ENCODE data around the gene TMPRSS9. TPM values are rescaled to one million over a fixed set of nuclear protein-coding genes. Genes with fewer than 3 reads are reported as not detected.

TMPRSS9 gene
- total and polyA plus RNA-seq, 8 donors, result 1.1 TPM; not detected in 7

DNA sequence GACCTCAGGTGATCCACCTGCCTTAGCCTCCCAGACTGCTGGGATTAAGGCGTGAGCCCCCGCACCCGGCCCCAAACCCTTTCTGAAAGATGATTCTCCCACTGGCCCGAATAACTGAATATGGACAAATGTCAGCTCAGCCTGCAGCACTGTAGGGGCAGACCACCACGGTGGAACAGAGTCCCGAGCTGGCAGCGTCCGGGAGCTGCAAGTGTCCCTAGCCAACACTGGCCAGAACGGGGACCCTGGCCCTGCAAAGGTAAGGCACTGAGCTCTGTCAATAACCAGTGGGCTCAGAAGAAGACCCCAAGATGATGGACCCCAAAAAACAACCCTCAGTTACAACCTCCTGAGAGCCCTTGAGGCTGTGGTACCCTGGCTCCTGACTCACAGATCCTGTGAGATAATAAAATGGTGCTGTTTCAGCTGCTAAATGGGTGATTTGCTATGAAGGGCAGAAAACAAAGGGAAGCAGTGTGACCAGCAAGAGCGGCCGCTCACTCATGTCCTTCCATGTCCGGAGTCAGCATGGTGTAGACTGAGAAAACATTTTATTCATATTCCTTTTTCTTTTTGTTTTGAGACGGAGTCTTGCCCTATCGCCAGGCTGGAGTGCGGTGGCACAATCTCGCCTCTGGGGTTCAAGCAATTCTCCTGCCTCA lies 33.2 kb upstream of the TMPRSS9 start:
- Histone ChIP-seq H3K4me3 (peak overlapping the region in 2 of 4 donors; percentile 92 to 94), H3K36me3 (peaks cover 7 to 47% (median 42%) of the 10 kb centered on the region in 4 donors), H3K4me1 (peaks cover 36 to 61% (median 49%) of the 10 kb centered on the region in 4 donors), H3K27me3 (no peaks in the 10 kb centered on the region), H3K27ac (peak overlapping the region in 2 of 5 donors; percentile 88 to 92), H3K9me3 (no peaks in the 10 kb centered on the region)
- TF ChIP-seq POLR2AphosphoS5 (IDR thresholded peaks at IDR 0.05) (no peak), POLR2A (IDR thresholded peaks at IDR 0.05) (no peak), EP300 (IDR thresholded peaks at IDR 0.05) (no peak)
- TF ChIP-seq, protein P1, sequence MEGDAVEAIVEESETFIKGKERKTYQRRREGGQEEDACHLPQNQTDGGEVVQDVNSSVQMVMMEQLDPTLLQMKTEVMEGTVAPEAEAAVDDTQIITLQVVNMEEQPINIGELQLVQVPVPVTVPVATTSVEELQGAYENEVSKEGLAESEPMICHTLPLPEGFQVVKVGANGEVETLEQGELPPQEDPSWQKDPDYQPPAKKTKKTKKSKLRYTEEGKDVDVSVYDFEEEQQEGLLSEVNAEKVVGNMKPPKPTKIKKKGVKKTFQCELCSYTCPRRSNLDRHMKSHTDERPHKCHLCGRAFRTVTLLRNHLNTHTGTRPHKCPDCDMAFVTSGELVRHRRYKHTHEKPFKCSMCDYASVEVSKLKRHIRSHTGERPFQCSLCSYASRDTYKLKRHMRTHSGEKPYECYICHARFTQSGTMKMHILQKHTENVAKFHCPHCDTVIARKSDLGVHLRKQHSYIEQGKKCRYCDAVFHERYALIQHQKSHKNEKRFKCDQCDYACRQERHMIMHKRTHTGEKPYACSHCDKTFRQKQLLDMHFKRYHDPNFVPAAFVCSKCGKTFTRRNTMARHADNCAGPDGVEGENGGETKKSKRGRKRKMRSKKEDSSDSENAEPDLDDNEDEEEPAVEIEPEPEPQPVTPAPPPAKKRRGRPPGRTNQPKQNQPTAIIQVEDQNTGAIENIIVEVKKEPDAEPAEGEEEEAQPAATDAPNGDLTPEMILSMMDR (IDR thresholded peaks at IDR 0.05), result no peak
- intact Hi-C loops (cut with DNase I; ENCODE audit: low total_unique reads), result loop anchor here (10.0 kb wide), 1 partner anchor 92 kb away; the partner anchor contains the start of genes PLEKHJ1 and SF3A2
- 86 to 91% (median 87%) methylated on average over 16 of the region's 16 CpGs for WGBS, 5 donors
- DNase-seq, result no peak

DNA sequence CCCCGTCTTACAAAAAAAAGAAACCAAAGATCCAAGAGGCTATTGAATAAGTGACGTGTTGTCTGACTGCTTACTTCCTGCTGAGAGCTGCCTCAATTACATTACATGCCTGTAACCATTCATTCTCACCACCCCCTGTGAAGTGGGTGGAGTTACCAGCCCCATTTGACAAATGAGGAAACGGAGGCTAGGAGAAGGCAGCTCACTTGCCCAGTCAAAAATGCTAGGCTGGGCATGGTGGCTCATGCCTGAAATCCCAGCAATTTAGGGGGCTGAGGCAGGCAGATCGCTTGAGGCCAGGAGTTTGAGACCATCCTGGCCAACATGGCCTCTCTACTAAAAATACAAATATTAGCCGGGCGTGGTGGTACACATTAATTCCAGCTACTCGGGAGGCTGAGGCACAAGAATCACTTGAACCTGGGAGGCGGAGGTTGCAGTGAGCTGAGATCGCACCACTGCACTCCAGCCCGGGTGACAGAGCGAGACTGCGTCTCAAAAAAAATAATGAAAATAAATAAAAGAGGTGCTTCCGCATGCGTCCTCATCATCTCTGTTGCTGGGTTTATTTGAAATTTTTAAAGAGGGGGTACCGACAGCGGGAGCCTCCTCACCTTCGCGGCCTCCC lies 32.2 kb upstream of the TMPRSS9 start:
- intact Hi-C loops (cut with DNase I; ENCODE audit: low total_unique reads), result loop anchor here (10.0 kb wide), 1 partner anchor 93 kb away; the partner anchor contains the start of genes PLEKHJ1 and SF3A2

DNA sequence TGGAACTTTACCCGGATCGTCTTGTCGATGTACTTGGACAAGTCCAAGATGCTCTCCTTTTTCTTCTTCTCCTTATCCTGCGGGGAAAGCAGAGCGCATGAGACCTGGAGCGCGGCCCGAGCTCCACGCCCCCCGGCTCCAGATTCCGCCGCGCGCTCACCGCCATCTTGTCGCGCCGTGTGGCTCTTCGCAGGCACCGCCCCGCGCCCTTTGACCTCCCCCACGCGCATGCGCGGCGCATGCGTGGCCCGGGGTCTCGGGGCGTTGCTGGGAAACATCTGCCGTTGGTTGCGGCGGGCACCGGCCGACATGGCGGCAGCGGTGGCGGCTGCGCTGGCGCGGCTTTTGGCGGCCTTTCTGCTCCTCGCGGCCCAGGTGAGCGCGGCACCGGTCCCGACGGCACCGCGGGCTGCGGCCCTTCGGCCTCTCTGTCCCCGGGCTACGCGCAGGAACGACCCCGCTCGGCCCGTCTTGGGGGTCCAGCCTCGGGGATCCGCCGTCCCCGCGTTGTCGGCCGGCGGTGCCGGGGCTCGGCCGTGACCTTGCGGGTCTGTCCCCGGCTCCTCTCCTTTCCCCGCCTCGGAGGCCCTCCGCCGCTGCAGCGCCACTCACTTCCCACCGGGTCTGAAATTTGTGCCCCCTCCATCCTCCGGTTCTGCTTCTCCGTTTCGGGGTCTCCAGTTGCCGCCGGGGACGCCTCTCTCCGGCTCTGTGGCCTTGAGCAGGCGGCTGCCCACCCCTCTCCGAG lies 31.5 kb upstream of the TMPRSS9 start, which contains the start of the genes LSM7 and SPPL2B:
Gene LSM7, minus strand, starts transcription at position 186 of the 748 bp plus-strand sequence. Its CDS starts 20 bp downstream, at position 166.
Gene SPPL2B, plus strand, starts transcription at position 284 of the 748 bp plus-strand sequence. Its CDS starts 26 bp downstream, at position 310.
- peak; percentile 87 to 97 (median 90) for TF ChIP-seq POLR2AphosphoS5 (IDR thresholded peaks at IDR 0.05)
- no peak for TF ChIP-seq POLR2A (IDR thresholded peaks at IDR 0.05)
- TF ChIP-seq, protein P1 (IDR thresholded peaks at IDR 0.05), result no peak
- TF ChIP-seq EP300 (IDR thresholded peaks at IDR 0.05), result no peak
- H3K36me3 ChIP-seq, result peaks cover 4 to 29% (median 24%) of the 10 kb centered on the region in 4 donors
- peak; percentile 93 to 98 for DNase-seq
- 0 to 1% (median 0%) methylated on average over 44 to 89 of the region's 89 CpGs for WGBS, 5 donors
- peak within 1 kb of the TSS; percentile 80 to 92 (median 86) for H3K27ac ChIP-seq
- H3K9me3 ChIP-seq, result no peaks in the 10 kb centered on the region
- intact Hi-C loops (cut with DNase I; ENCODE audit: low total_unique reads), result loop anchor here (10.0 kb wide), 1 partner anchor 94 kb away; the partner anchor contains the start of genes PLEKHJ1 and SF3A2
- peak within 1 kb of the TSS; percentile 88 to 98 (median 93) for H3K4me3 ChIP-seq
- no peaks in the 10 kb centered on the region for H3K27me3 ChIP-seq
- H3K4me1 ChIP-seq, result peaks cover 48 to 78% (median 66%) of the 10 kb centered on the region in 4 donors

More for the DNA sequence above, 32.2 kb upstream of the TMPRSS9 start:
- H3K36me3 ChIP-seq, result peaks cover 4 to 36% (median 31%) of the 10 kb centered on the region in 4 donors
- TF ChIP-seq, protein P1 (IDR thresholded peaks at IDR 0.05), result no peak
- TF ChIP-seq POLR2AphosphoS5 (IDR thresholded peaks at IDR 0.05), result peak in 2 of 3 donors; percentile 52 to 67
- no peaks in the 10 kb centered on the region for H3K27me3 ChIP-seq
- H3K4me3 ChIP-seq, result peak overlapping the region; percentile 88 to 98 (median 93)
- H3K9me3 ChIP-seq, result no peaks in the 10 kb centered on the region
- WGBS, 5 donors, result 0 to 1% (median 0%) methylated on average over 18 of the region's 18 CpGs
- peak; percentile 52 to 86 for DNase-seq
- peaks cover 44 to 71% (median 59%) of the 10 kb centered on the region in 4 donors for H3K4me1 ChIP-seq
- H3K27ac ChIP-seq, result peak overlapping the region; percentile 80 to 92 (median 86)

DNA sequence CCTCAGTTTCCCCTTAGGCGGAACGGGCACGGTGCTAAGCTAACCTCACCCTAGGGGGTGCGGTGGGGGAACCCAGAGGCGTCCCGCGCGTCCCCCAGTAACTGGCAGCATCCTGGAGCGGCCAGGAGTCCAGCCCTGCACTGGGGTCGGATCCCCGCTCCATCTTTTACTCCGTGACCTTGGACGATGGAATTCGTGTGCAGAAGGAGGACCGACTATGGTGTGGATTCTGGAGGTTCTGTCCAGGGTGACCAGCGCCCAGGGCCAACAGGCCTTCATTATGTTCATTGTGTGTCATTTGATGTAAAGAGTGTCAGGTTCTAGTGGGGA lies 31.0 kb upstream of the TMPRSS9 start:
- TF ChIP-seq POLR2AphosphoS5 (IDR thresholded peaks at IDR 0.05) (no peak), EP300 (IDR thresholded peaks at IDR 0.05) (no peak), POLR2A (IDR thresholded peaks at IDR 0.05) (no peak)
- TF ChIP-seq, protein P1 (IDR thresholded peaks at IDR 0.05), result no peak

More for the DNA sequence above, 31.0 kb upstream of the TMPRSS9 start:
- peaks cover 54 to 84% (median 71%) of the 10 kb centered on the region in 4 donors for H3K4me1 ChIP-seq
- peak overlapping the region; percentile 80 to 92 (median 86) for H3K27ac ChIP-seq
- H3K36me3 ChIP-seq, result peaks cover 0 to 24% (median 20%) of the 10 kb centered on the region in 4 donors
- intact Hi-C loops (cut with DNase I; ENCODE audit: low total_unique reads), result loop anchor here (10.0 kb wide), 1 partner anchor 94 kb away; the partner anchor contains the start of genes PLEKHJ1 and SF3A2
- H3K9me3 ChIP-seq, result no peaks in the 10 kb centered on the region
- peak overlapping the region; percentile 88 to 98 (median 93) for H3K4me3 ChIP-seq
- H3K27me3 ChIP-seq, result no peaks in the 10 kb centered on the region
- WGBS, 5 donors, result 0 to 4% (median 3%) methylated on average over 10 to 16 of the region's 16 CpGs
- DNase-seq, result no peak
